Activated T-helper 1 cell treated with Interleukin-2 at 50 U/mL for 16 hours (primary cell): ENCODE results near the gene ZNF81.
"Not testable (repeated sequence)": the region's sequence is repeated elsewhere in the genome, so short reads cannot be mapped to it uniquely, and the experiment has no call there.

Source experiments
- DNase-seq: peaks from one replicate; pipeline ENCODE4 v3.0.0-alpha.2; 2020; ENCODE audit warnings: low read depth

Gene ZNF81

GRCh38 chrX:47844117-47844516, 7.4 kb downstream of the ZNF81 start:
- no peak for DNase-seq

- no peak for DNase-seq
Observed at GRCh38 chrX:47846040-47846439, 9.3 kb downstream of the ZNF81 start.

- DNase-seq = no peak
Observed at GRCh38 chrX:47849778-47850177, 13.1 kb downstream of the ZNF81 start.

- not testable (repeated sequence) for DNase-seq
Observed at GRCh38 chrX:47850389-47850788, 13.7 kb downstream of the ZNF81 start.

- no peak for DNase-seq
Observed at GRCh38 chrX:47850901-47851300, 14.2 kb downstream of the ZNF81 start.

GRCh38 chrX:47854474-47854873, 17.8 kb downstream of the ZNF81 start:
- no peak for DNase-seq

GRCh38 chrX:47859686-47860085, 23.0 kb downstream of the ZNF81 start:
- DNase-seq = no peak

- no peak for DNase-seq
Observed at GRCh38 chrX:47862680-47863079, 26.0 kb downstream of the ZNF81 start.

GRCh38 chrX:47863187-47863586, 26.5 kb downstream of the ZNF81 start:
- no peak for DNase-seq

GRCh38 chrX:47864300-47864699, 27.6 kb downstream of the ZNF81 start:
- no peak for DNase-seq

GRCh38 chrX:47864785-47865184, 28.1 kb downstream of the ZNF81 start:
- no peak for DNase-seq

GRCh38 chrX:47873123-47873522, 36.4 kb downstream of the ZNF81 start:
- no peak for DNase-seq

- no peak for DNase-seq
Observed at GRCh38 chrX:47877327-47877726, 40.6 kb downstream of the ZNF81 start.

GRCh38 chrX:47878198-47878597, 41.5 kb downstream of the ZNF81 start:
- no peak for DNase-seq

- DNase-seq = no peak
Observed at GRCh38 chrX:47879463-47879862, 42.8 kb downstream of the ZNF81 start.

GRCh38 chrX:47880927-47881326, 44.2 kb downstream of the ZNF81 start:
- DNase-seq = no peak

GRCh38 chrX:47885501-47885900, 48.8 kb downstream of the ZNF81 start:
- no peak for DNase-seq

- no peak for DNase-seq
Observed at GRCh38 chrX:47898024-47898423, 61.3 kb downstream of the ZNF81 start.

- DNase-seq = no peak
Observed at GRCh38 chrX:47900833-47901232, 64.1 kb downstream of the ZNF81 start.

- no peak for DNase-seq
Observed at GRCh38 chrX:47902161-47902560, 65.5 kb downstream of the ZNF81 start.

GRCh38 chrX:47915886-47916493, 79.3 kb downstream of the ZNF81 start:
- no peak for DNase-seq

GRCh38 chrX:47918274-47918673, 81.6 kb downstream of the ZNF81 start:
- DNase-seq = no peak

- DNase-seq = no peak
Observed at GRCh38 chrX:47927212-47927611, 90.5 kb downstream of the ZNF81 start.

- DNase-seq = not testable (repeated sequence)
Observed at GRCh38 chrX:47931970-47932369, 95.3 kb downstream of the ZNF81 start.

- no peak for DNase-seq
Observed at GRCh38 chrX:47933946-47934345, 97.2 kb downstream of the ZNF81 start.
